NB4 (cell line): ENCODE measurements around the gene NOCT.
"Not testable (repeated sequence)": the region's sequence is repeated elsewhere in the genome, so short reads cannot be mapped to it uniquely, and the experiment has no call there.

Experiments used
- CTCF ChIP-seq: IDR thresholded peaks from one replicate; pipeline ENCODE4 v1.5.1; 2012; ENCODE audit warnings: low read depth, low read length
- MYC ChIP-seq: IDR thresholded peaks from 2 replicates; pipeline ENCODE4 v1.6.1; 2011; ENCODE audit warnings: low read depth, low read length
- POLR2A ChIP-seq: IDR thresholded peaks from 2 replicates; pipeline ENCODE4 v1.6.1; 2011; ENCODE audit warnings: mild to moderate bottlenecking; ENCODE audit not compliant: insufficient read length; ENCODE audit errors: extremely low read depth
- TF ChIP-seq, protein P1 (sequence below): IDR thresholded peaks from 2 replicates; pipeline ENCODE4 v1.6.1; 2011; ENCODE audit warnings: low read depth, low read length

DNA sequence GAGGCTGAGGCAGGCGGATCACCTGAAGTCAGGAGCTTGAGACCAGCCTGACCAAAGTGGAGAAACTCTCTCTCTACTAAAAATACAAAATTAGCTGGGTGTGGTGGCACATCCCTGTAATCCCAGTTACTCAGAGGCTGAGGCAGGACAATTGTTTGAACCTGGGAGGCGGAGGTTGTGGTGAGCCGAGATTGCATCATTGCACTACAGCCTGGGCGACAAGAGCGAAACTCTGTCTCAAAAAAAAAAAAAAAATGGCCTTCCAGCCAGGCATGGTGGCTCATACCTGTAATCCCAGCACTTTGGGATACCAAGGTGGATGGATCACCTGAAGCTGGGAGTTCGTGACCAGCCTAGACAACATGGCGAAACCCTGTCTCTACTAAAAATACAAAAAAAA is 7.3 kb upstream of the NOCT start:
- not testable (repeated sequence) for TF ChIP-seq POLR2A, MYC, CTCF
- TF ChIP-seq, protein P1, sequence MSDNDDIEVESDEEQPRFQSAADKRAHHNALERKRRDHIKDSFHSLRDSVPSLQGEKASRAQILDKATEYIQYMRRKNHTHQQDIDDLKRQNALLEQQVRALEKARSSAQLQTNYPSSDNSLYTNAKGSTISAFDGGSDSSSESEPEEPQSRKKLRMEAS = not testable (repeated sequence)
